Activated CD4-positive, alpha-beta T cell treated with anti-CD3 and anti-CD28 coated beads, Interleukin-2, amount 10 ng/mL, durations not matched to agents 7 days and 5 days (primary cell): ENCODE results near the gene ZBTB1. TPM values are rescaled to one million over a fixed set of nuclear protein-coding genes. Genes with fewer than 3 reads are reported as not detected.
"Not testable (repeated sequence)": the region's sequence is repeated elsewhere in the genome, so short reads cannot be mapped to it uniquely, and the experiment has no call there.

Source experiments
- CTCF ChIA-PET: fragments of 350-600 bp; sonication (Branson Sonifier 250); formaldehyde crosslinking; loops from one replicate; lab custom pipeline; 2021; ENCODE audit warnings: antibody characterized with exemption; lab: Charles Lee
- POLR2A ChIA-PET: fragments of 350-600 bp; sonication (Branson Sonifier 250); formaldehyde crosslinking; loops from one replicate; lab custom pipeline; 2021; ENCODE audit warnings: antibody characterized with exemption; lab: Charles Lee
- DNase-seq: peaks from one replicate; pipeline ENCODE4 v3.0.0-alpha.2; 2020
- H3K27ac Mint-ChIP-seq: one replicate; pipeline ENCODE4 v1.8.0; 2021; ENCODE audit warnings: mild to moderate bottlenecking, moderate library complexity, mixed read lengths
- H3K27me3 Mint-ChIP-seq: one replicate; pipeline ENCODE4 v1.8.0; 2021; ENCODE audit warnings: mixed read lengths
- H3K36me3 Mint-ChIP-seq: one replicate; pipeline ENCODE4 v1.8.0; 2021; ENCODE audit warnings: low read depth, mixed read lengths
- H3K4me1 Mint-ChIP-seq: one replicate; pipeline ENCODE4 v1.8.0; 2021; ENCODE audit warnings: mixed read lengths
- H3K4me3 Mint-ChIP-seq: one replicate; pipeline ENCODE4 v1.8.0; 2021; ENCODE audit warnings: mild to moderate bottlenecking, moderate library complexity, mixed read lengths
- H3K9me3 Mint-ChIP-seq: one replicate; pipeline ENCODE4 v1.8.0; 2021; ENCODE audit warnings: mixed read lengths
- total RNA-seq, 2 experiments: library from RNA; stranded (reverse); gene quantifications; one replicate each; pipeline ENCODE4 v1.2.3, GENCODE V29; 2021

The ZBTB1 gene
- total RNA-seq, 2 experiments from 2014 or later = 66.7 to 71.1 TPM

- Mint-ChIP-seq H3K27me3 (no peaks in the 10 kb centered on the region), H3K4me3 (no peak overlapping the region), H3K9me3 (no peaks in the 10 kb centered on the region), H3K4me1 (peaks cover 50% of the 10 kb centered on the region), H3K27ac (no peak overlapping the region), H3K36me3 (peaks cover 7% of the 10 kb centered on the region)
- DNase-seq = no peak
- ChIA-PET CTCF (interaction anchor here (0.6 to 2.2 kb wide), 2 partner anchors 9 to 20 kb away, joined by 4 to 7 read pairs; no protein-coding TSS in a partner anchor), POLR2A (no interaction called here)
Measured at GRCh38 chr14:64516969-64517368, 12.4 kb downstream of the ZBTB1 start.

- H3K27ac Mint-ChIP-seq, H3K27me3 Mint-ChIP-seq, POLR2A ChIA-PET, DNase-seq, H3K36me3 Mint-ChIP-seq, H3K9me3 Mint-ChIP-seq, H3K4me3 Mint-ChIP-seq: not testable (repeated sequence)
- CTCF ChIA-PET = interaction anchor here (1.0 kb wide), 1 partner anchor 9 kb away, joined by 5 read pairs; no protein-coding TSS in a partner anchor
- H3K4me1 Mint-ChIP-seq = peaks cover 44% of the 10 kb centered on the region
Measured at GRCh38 chr14:64517667-64518066, 13.1 kb downstream of the ZBTB1 start.

GRCh38 chr14:64518229-64518628 lies 13.7 kb downstream of the ZBTB1 start:
- POLR2A ChIA-PET = interaction anchor here (0.6 kb wide), 1 partner anchor 7 kb away, joined by 3 read pairs; no protein-coding TSS in a partner anchor
- DNase-seq = no peak
- Mint-ChIP-seq H3K27ac (no peak overlapping the region), H3K9me3 (no peaks in the 10 kb centered on the region), H3K27me3 (no peaks in the 10 kb centered on the region), H3K36me3 (peaks cover 7% of the 10 kb centered on the region), H3K4me3 (no peak overlapping the region), H3K4me1 (peaks cover 40% of the 10 kb centered on the region)
- CTCF ChIA-PET = interaction anchor here (0.7 to 1.0 kb wide), 2 partner anchors 9 to 14 kb away, joined by 3 to 5 read pairs; no protein-coding TSS in a partner anchor

DNA sequence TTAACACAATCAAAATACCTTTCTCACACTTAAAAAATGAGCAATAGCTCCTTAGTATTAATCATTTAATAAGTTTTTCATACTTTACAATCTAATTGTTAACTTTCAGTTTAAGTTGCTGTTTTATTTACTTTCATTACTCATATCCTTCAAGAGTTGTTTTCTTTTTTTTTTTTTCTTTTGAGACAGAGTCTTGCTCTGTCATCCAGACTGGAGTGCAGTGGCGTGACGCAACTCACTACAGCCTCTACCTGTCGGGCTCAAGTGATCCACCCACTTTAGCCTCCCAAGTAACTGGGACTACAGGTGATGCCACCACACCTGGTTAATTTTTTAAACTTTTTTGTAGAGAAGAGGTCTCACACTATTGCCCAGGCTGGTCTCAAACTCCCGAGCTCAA lies 16.1 kb downstream of the ZBTB1 start:
- POLR2A ChIA-PET = no interaction called here
- CTCF ChIA-PET = interaction anchor here (0.6 to 2.7 kb wide), 4 partner anchors 9 to 140 kb away, joined by 3 to 10 read pairs (median 3); no protein-coding TSS in a partner anchor
- no peaks in the 10 kb centered on the region for H3K27me3 Mint-ChIP-seq

GRCh38 chr14:64522591-64523355 lies 18.2 kb downstream of the ZBTB1 start:
- Mint-ChIP-seq H3K4me1 (peaks cover 12% of the 10 kb centered on the region), H3K4me3 (no peak overlapping the region), H3K36me3 (peaks cover 19% of the 10 kb centered on the region), H3K9me3 (no peaks in the 10 kb centered on the region), H3K27ac (no peak overlapping the region), H3K27me3 (no peaks in the 10 kb centered on the region)
- no peak for DNase-seq
- ChIA-PET CTCF (interaction anchor here (2.7 kb wide), 1 partner anchor 12 kb away, joined by 10 read pairs; no protein-coding TSS in a partner anchor), POLR2A (no interaction called here)

More for the DNA sequence above, 16.1 kb downstream of the ZBTB1 start:
- DNase-seq = no peak
- Mint-ChIP-seq H3K9me3 (no peaks in the 10 kb centered on the region), H3K36me3 (peaks cover 10% of the 10 kb centered on the region), H3K4me1 (peaks cover 23% of the 10 kb centered on the region), H3K4me3 (no peak overlapping the region), H3K27ac (no peak overlapping the region)

DNA sequence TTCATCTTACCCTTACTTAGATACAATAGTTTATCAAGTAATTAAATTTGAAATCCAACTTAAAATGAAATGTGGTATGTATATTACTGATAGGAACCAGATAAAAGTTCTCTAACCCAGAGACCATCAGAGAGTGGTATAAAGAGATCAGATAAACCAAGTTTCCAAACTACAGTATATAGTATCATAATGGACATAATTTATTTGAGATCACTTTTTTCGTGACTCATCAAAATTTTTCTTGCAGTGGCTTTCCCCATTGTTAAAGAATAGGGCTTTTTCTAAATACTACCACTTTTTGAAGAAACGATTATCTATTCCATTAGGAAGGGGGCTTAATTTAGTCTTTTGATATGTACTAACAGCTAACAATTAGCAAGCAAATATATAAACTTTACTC lies 20.8 kb downstream of the ZBTB1 start:
- DNase-seq = no peak
- no peak overlapping the region for H3K27ac Mint-ChIP-seq
- H3K4me3 Mint-ChIP-seq = no peak overlapping the region
- ChIA-PET CTCF (interaction anchor here (1.7 to 2.3 kb wide), 2 partner anchors 10 to 15 kb away, joined by 4 to 7 read pairs; partner anchors contain the start of gene HSPA2), POLR2A (no interaction called here)
- H3K9me3 Mint-ChIP-seq = no peaks in the 10 kb centered on the region
- H3K27me3 Mint-ChIP-seq = no peaks in the 10 kb centered on the region
- peaks cover 26% of the 10 kb centered on the region for H3K36me3 Mint-ChIP-seq
- peaks cover 7% of the 10 kb centered on the region for H3K4me1 Mint-ChIP-seq

DNA sequence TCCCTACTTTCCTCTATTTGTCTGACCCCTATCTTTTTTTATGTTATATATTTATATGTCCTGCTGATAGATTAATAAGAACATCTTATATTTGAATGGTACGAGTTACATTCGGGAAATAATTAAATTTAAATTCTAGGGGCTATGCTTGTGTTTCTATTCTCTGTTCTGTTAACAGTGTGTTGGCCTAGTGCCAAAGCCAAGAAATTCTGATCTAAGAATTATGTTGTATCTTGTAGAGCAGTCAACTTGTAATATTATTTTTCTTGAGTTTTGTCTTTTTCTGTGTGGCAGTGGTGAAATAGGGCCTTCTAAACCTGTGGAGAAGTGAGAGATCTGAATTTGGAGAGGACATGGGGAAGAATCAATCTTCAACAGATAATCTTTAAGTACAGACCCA lies 27.0 kb downstream of the ZBTB1 start:
- peaks cover 4% of the 10 kb centered on the region for H3K4me1 Mint-ChIP-seq
- DNase-seq = no peak
- peaks cover 14% of the 10 kb centered on the region for H3K36me3 Mint-ChIP-seq
- H3K9me3 Mint-ChIP-seq = no peaks in the 10 kb centered on the region
- H3K27me3 Mint-ChIP-seq = no peaks in the 10 kb centered on the region
- H3K27ac Mint-ChIP-seq = no peak overlapping the region
- CTCF ChIA-PET = interaction anchor here (0.6 kb wide), 1 partner anchor 879 kb away, joined by 3 read pairs; no protein-coding TSS in a partner anchor
- POLR2A ChIA-PET = interaction anchor here (0.6 kb wide), 1 partner anchor 322 kb away, joined by 3 read pairs; no protein-coding TSS in a partner anchor
- no peak overlapping the region for H3K4me3 Mint-ChIP-seq

- POLR2A ChIA-PET = no interaction called here
Measured at GRCh38 chr14:64536488-64537245, 32.1 kb downstream of the ZBTB1 start.

GRCh38 chr14:64540208-64541202 lies 35.9 kb downstream of the ZBTB1 start, which contains the start of gene HSPA2:
HSPA2 (plus strand) TSS chr14:64540741; CDS start chr14:64540850, 109 bp downstream.
- Mint-ChIP-seq H3K27me3 (peaks cover 48% of the 10 kb centered on the region), H3K9me3 (peaks cover 8% of the 10 kb centered on the region), H3K36me3 (peaks cover 20% of the 10 kb centered on the region), H3K4me1 (peaks cover 33% of the 10 kb centered on the region), H3K27ac (peak within 1 kb of the TSS; percentile 94), H3K4me3 (peak within 1 kb of the TSS; percentile 90)
- ChIA-PET POLR2A (interaction anchor here (0.6 kb wide), 1 partner anchor 530 kb away, joined by 3 read pairs; no protein-coding TSS in a partner anchor), CTCF (interaction anchor here (0.7 to 1.9 kb wide), 13 partner anchors 11 to 1042 kb away, joined by 3 to 7 read pairs (median 3); no protein-coding TSS in a partner anchor)
- DNase-seq = peak; percentile 95

More at GRCh38 chr14:64536488-64537245, 32.1 kb downstream of the ZBTB1 start:
- H3K27ac Mint-ChIP-seq = no peak overlapping the region
- peaks cover 14% of the 10 kb centered on the region for H3K36me3 Mint-ChIP-seq
- peaks cover 8% of the 10 kb centered on the region for H3K9me3 Mint-ChIP-seq
- DNase-seq = no peak
- H3K4me3 Mint-ChIP-seq = no peak overlapping the region
- H3K4me1 Mint-ChIP-seq = peaks cover 22% of the 10 kb centered on the region
- CTCF ChIA-PET = interaction anchor here (0.8 to 1.5 kb wide), 4 partner anchors 11 to 233 kb away, joined by 3 to 5 read pairs (median 4); no protein-coding TSS in a partner anchor
- H3K27me3 Mint-ChIP-seq = peaks cover 16% of the 10 kb centered on the region

- CTCF ChIA-PET = interaction anchor here (0.9 to 2.2 kb wide), 4 partner anchors 9 to 95 kb away, joined by 3 to 5 read pairs (median 4); no protein-coding TSS in a partner anchor
- peak overlapping the region; percentile 94 for H3K27ac Mint-ChIP-seq
- H3K9me3 Mint-ChIP-seq = peaks cover 8% of the 10 kb centered on the region
- peak overlapping the region; percentile 90 for H3K4me3 Mint-ChIP-seq
- H3K4me1 Mint-ChIP-seq = peaks cover 33% of the 10 kb centered on the region
- H3K36me3 Mint-ChIP-seq = peaks cover 20% of the 10 kb centered on the region
- peaks cover 50% of the 10 kb centered on the region for H3K27me3 Mint-ChIP-seq
- DNase-seq = peak; percentile 12
- POLR2A ChIA-PET = no interaction called here
Measured at GRCh38 chr14:64541261-64541971, 36.8 kb downstream of the ZBTB1 start.
